Ovary (tissue), 3 donors: ENCODE measurements around the gene SDC3.
"Not testable (repeated sequence)": the region's sequence is repeated elsewhere in the genome, so short reads cannot be mapped to it uniquely, and the experiment has no call there.

Experiments
- EP300 ChIP-seq: sonication (generic); formaldehyde crosslinking; IDR thresholded peaks from one replicate; pipeline ENCODE4 v1.6.1; 2017; ENCODE audit warnings: antibody characterized with exemption
- POLR2A ChIP-seq: fragments of 450-650 bp; IDR thresholded peaks from one replicate; pipeline ENCODE4 v1.6.1; 2017; ENCODE audit warnings: antibody characterized with exemption, mild to moderate bottlenecking, moderate library complexity
- TF ChIP-seq, protein P1 (sequence below), 3 donors: fragments of 450-650 bp in 2 of 3; fragments of 200-600 bp in 1 of 3; IDR thresholded peaks; one replicate each; pipeline versions ENCODE4 v1.5.1 to v1.8.0; 2016 to 2022; ENCODE audit warnings: antibody characterized with exemption in 3 of 3, mild to moderate bottlenecking in 1 of 3
- donor health status: DM: no; HTN: no; CAD: no.

- TF ChIP-seq, protein P1, sequence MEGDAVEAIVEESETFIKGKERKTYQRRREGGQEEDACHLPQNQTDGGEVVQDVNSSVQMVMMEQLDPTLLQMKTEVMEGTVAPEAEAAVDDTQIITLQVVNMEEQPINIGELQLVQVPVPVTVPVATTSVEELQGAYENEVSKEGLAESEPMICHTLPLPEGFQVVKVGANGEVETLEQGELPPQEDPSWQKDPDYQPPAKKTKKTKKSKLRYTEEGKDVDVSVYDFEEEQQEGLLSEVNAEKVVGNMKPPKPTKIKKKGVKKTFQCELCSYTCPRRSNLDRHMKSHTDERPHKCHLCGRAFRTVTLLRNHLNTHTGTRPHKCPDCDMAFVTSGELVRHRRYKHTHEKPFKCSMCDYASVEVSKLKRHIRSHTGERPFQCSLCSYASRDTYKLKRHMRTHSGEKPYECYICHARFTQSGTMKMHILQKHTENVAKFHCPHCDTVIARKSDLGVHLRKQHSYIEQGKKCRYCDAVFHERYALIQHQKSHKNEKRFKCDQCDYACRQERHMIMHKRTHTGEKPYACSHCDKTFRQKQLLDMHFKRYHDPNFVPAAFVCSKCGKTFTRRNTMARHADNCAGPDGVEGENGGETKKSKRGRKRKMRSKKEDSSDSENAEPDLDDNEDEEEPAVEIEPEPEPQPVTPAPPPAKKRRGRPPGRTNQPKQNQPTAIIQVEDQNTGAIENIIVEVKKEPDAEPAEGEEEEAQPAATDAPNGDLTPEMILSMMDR (IDR thresholded peaks at IDR 0.05): not testable (repeated sequence)
- TF ChIP-seq EP300, POLR2A: not testable (repeated sequence)
Observed at GRCh38 chr1:30868057-30868456, 40.5 kb downstream of the SDC3 start.
